GM19238 (cell line): ENCODE measurements around the gene MPV17L2.

Source experiments
- DNase-seq: peaks from one replicate; pipeline ENCODE4 v3.0.0; 2011; ENCODE audit warnings: low spot score; ENCODE audit not compliant: insufficient read length

MPV17L2 gene

GRCh38 chr19:18160493-18160970 is 32.5 kb upstream of the MPV17L2 start:
- no peak for DNase-seq

GRCh38 chr19:18160971-18161635 is 31.9 kb upstream of the MPV17L2 start:
- peak; percentile 97 for DNase-seq

GRCh38 chr19:18161636-18162002 is 31.4 kb upstream of the MPV17L2 start:
- DNase-seq, result no peak

- DNase-seq, result no peak
Measured at GRCh38 chr19:18164072-18164471, 28.9 kb upstream of the MPV17L2 start.

GRCh38 chr19:18165794-18166544 is 27.0 kb upstream of the MPV17L2 start:
- no peak for DNase-seq

- DNase-seq, result no peak
Measured at GRCh38 chr19:18167011-18167410, 26.0 kb upstream of the MPV17L2 start.

- peak; percentile 93 for DNase-seq
Measured at GRCh38 chr19:18167975-18168645, 24.9 kb upstream of the MPV17L2 start.

GRCh38 chr19:18168673-18169381 is 24.2 kb upstream of the MPV17L2 start:
- DNase-seq, result no peak

- no peak for DNase-seq
Measured at GRCh38 chr19:18170714-18171255, 22.2 kb upstream of the MPV17L2 start.

GRCh38 chr19:18171605-18172327 is 21.3 kb upstream of the MPV17L2 start:
- no peak for DNase-seq

- DNase-seq, result no peak
Measured at GRCh38 chr19:18172331-18173053, 20.5 kb upstream of the MPV17L2 start.

GRCh38 chr19:18173054-18173571 is 19.9 kb upstream of the MPV17L2 start:
- DNase-seq, result no peak

- peak; percentile 85 for DNase-seq
Measured at GRCh38 chr19:18173572-18174288, 19.3 kb upstream of the MPV17L2 start, which contains the start of gene IFI30. TSS of gene IFI30 (plus strand) at chr19:18173813. CDS start at chr19:18173842, 29 bp downstream.

- DNase-seq, result no peak
Measured at GRCh38 chr19:18174983-18175382, 18.0 kb upstream of the MPV17L2 start.

GRCh38 chr19:18176367-18177310 is 16.4 kb upstream of the MPV17L2 start:
- DNase-seq, result no peak

GRCh38 chr19:18179957-18180356 is 13.1 kb upstream of the MPV17L2 start:
- no peak for DNase-seq

- DNase-seq, result no peak
Measured at GRCh38 chr19:18183529-18183928, 9.5 kb upstream of the MPV17L2 start.

GRCh38 chr19:18185538-18185937 is 7.5 kb upstream of the MPV17L2 start:
- DNase-seq, result no peak
